ENCODE results near the gene GSK3A. TPM values are rescaled to one million over a fixed set of nuclear protein-coding genes. Genes with fewer than 3 reads are reported as not detected.
A peak's percentile ranks its signal among the peaks of the same experiment; 100 is the strongest.

The GSK3A gene
- total and polyA plus RNA-seq, 9 of the 15 experiments (the other 6 are each of a cell fraction or from before 2014, with no cell fraction given) = 0.62 to 90.7 (median 33.3) TPM

DNA sequence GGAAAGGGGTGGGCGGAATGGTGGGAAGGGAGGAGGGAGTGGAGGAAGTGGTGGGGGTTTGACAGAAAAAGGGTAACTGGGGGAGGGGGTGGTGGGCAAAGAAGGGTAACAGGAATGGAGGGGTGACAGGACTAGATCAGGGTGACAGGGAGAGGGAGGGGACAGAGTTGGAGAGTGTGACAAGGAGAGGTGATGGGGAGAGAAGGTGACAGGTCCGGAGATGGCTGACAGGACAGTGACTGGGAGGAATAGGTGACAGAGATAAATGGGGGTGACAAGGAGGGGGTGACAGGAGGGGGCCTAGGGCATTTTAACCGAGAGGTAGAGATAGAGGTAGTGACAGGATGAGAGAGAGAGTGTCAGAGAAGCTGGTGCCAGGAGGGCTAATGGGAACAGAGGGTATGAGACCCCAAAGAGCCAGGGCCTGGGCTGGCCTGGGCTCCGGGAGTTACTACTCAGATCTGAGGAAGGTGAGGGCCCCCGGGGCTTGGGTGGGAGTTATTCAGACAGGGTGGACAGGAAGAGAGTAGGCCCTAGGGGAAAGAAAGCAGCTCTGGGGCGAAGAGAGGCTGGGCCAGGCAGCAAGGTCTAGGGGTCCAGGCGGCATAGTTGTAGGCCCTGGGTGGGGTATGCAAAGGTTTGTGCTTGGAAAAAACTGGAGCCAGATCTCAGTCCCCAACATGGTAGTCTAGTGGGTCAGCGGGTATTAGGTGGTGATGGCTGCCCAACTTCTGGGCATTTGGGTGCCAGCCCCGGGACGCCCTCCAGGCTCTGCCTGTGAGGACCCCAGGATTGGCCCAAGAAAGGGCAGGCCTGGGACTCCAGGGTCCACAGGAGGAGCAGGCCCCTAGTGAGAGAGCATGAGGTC lies 27.3 kb upstream of the GSK3A start:
- CTCF ChIA-PET (ENCODE audit: low intra/inter-chr PET ratio) = no interaction called here
- Histone ChIP-seq H3K9me1 (ENCODE audit: control insufficient read depth, insufficient read depth, low read length) (no peaks in the 10 kb centered on the region), H3K36me3 (ENCODE audit: control insufficient read depth, insufficient read depth, low read length) (peaks cover 37% of the 10 kb centered on the region), H2AFZ (ENCODE audit: low read depth, low read length) (peak overlapping the region; percentile 53), H4K20me1 (replicated peaks; ENCODE audit: control insufficient read depth, insufficient read depth, low read length) (no peaks in the 10 kb centered on the region), H3K4me2 (ENCODE audit: insufficient read depth, low read length) (peak overlapping the region; percentile 96), H3K4me1 (replicated peaks in 1 of 2; ENCODE audit: control insufficient read depth in 2 of 2, insufficient read depth in 2 of 2, low read length in 2 of 2) (peaks cover 17 to 56% of the 10 kb centered on the region in 2 experiments), H3K27ac (ENCODE audit: extremely low read depth, low read depth, low read length) (peak overlapping the region; percentile 91), H3K9me3 (replicated peaks; ENCODE audit: control insufficient read depth, insufficient read depth, low read depth, low read length) (no peaks in the 10 kb centered on the region), H3K79me2 (ENCODE audit: control insufficient read depth, insufficient read depth, low read length) (peaks cover 27% of the 10 kb centered on the region), H3K4me3 (peak overlapping the region; percentile 54), H3K9ac (ENCODE audit: insufficient read depth in 1 of 2, low read depth in 2 of 2, low read length in 2 of 2) (peak overlapping the region; percentile 97 to 99), H3K27me3 (ENCODE audit: control insufficient read depth in 2 of 2, insufficient read depth in 2 of 2, low read length in 2 of 2) (no peaks in the 10 kb centered on the region)
- POLR2A ChIA-PET = interaction anchor here (0.6 to 2.9 kb wide), 11 partner anchors 10 to 1399 kb away, joined by 3 to 16 read pairs (median 4); no protein-coding TSS in a partner anchor
- in situ Hi-C loops (cut with MboI) = no loop called here
- TSS peak; percentile 37 for BruUV-seq (replicated peaks)
- 6% methylated on average over 7 of the region's 10 CpGs for WGBS (ENCODE audit: insufficient coverage, low coverage, missing lambda C conversion rate)
- DNase-seq (ENCODE audit: extremely low read depth in 1 of 4, low spot score in 3 of 4) (peak in 1 of 4 experiments; percentile 39), ATAC-seq (no peak), FAIRE-seq (peak; percentile 29)
- intact Hi-C loops (cut with micrococcal nuclease) = loop anchor here (2.0 kb wide), 1 partner anchor 15 kb away; the partner anchor contains the start of gene ERF
- TF ChIP-seq, protein P1, sequence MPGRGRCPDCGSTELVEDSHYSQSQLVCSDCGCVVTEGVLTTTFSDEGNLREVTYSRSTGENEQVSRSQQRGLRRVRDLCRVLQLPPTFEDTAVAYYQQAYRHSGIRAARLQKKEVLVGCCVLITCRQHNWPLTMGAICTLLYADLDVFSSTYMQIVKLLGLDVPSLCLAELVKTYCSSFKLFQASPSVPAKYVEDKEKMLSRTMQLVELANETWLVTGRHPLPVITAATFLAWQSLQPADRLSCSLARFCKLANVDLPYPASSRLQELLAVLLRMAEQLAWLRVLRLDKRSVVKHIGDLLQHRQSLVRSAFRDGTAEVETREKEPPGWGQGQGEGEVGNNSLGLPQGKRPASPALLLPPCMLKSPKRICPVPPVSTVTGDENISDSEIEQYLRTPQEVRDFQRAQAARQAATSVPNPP (IDR thresholded peaks at IDR 0.05; ENCODE audit: borderline replicate concordance, insufficient read depth, insufficient read length) = no peak
- TF ChIP-seq RBM22 (IDR thresholded peaks at IDR 0.05; ENCODE audit: low read depth, low read length, poor library complexity, severe bottlenecking) (no peak), ZNF253 (CRISPR knock-in tag; conservative IDR thresholded peaks at IDR 0.05) (no peak), PCBP1 (IDR thresholded peaks at IDR 0.05; ENCODE audit: low read depth, low read length, poor library complexity, severe bottlenecking) (no peak), TBP (optimal IDR thresholded peaks at IDR 0.05; ENCODE audit: low read depth, low read length) (no peak), SMAD1 (IDR thresholded peaks at IDR 0.05; ENCODE audit: low read depth, low read length, partially characterized antibody) (no peak)
- TF ChIP-seq, protein P2, sequence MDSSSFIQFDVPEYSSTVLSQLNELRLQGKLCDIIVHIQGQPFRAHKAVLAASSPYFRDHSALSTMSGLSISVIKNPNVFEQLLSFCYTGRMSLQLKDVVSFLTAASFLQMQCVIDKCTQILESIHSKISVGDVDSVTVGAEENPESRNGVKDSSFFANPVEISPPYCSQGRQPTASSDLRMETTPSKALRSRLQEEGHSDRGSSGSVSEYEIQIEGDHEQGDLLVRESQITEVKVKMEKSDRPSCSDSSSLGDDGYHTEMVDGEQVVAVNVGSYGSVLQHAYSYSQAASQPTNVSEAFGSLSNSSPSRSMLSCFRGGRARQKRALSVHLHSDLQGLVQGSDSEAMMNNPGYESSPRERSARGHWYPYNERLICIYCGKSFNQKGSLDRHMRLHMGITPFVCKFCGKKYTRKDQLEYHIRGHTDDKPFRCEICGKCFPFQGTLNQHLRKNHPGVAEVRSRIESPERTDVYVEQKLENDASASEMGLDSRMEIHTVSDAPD (CRISPR knock-in tag; IDR thresholded peaks at IDR 0.05) = no peak
- TF ChIP-seq, protein P3, sequence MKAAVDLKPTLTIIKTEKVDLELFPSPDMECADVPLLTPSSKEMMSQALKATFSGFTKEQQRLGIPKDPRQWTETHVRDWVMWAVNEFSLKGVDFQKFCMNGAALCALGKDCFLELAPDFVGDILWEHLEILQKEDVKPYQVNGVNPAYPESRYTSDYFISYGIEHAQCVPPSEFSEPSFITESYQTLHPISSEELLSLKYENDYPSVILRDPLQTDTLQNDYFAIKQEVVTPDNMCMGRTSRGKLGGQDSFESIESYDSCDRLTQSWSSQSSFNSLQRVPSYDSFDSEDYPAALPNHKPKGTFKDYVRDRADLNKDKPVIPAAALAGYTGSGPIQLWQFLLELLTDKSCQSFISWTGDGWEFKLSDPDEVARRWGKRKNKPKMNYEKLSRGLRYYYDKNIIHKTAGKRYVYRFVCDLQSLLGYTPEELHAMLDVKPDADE (conservative IDR thresholded peaks at IDR 0.05; ENCODE audit: control insufficient read depth, low read depth, low read length) = no peak
- TF ChIP-seq, protein P4, sequence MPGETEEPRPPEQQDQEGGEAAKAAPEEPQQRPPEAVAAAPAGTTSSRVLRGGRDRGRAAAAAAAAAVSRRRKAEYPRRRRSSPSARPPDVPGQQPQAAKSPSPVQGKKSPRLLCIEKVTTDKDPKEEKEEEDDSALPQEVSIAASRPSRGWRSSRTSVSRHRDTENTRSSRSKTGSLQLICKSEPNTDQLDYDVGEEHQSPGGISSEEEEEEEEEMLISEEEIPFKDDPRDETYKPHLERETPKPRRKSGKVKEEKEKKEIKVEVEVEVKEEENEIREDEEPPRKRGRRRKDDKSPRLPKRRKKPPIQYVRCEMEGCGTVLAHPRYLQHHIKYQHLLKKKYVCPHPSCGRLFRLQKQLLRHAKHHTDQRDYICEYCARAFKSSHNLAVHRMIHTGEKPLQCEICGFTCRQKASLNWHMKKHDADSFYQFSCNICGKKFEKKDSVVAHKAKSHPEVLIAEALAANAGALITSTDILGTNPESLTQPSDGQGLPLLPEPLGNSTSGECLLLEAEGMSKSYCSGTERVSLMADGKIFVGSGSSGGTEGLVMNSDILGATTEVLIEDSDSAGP (CRISPR knock-in tag; IDR thresholded peaks at IDR 0.05) = no peak
- TF ChIP-seq, protein P5, sequence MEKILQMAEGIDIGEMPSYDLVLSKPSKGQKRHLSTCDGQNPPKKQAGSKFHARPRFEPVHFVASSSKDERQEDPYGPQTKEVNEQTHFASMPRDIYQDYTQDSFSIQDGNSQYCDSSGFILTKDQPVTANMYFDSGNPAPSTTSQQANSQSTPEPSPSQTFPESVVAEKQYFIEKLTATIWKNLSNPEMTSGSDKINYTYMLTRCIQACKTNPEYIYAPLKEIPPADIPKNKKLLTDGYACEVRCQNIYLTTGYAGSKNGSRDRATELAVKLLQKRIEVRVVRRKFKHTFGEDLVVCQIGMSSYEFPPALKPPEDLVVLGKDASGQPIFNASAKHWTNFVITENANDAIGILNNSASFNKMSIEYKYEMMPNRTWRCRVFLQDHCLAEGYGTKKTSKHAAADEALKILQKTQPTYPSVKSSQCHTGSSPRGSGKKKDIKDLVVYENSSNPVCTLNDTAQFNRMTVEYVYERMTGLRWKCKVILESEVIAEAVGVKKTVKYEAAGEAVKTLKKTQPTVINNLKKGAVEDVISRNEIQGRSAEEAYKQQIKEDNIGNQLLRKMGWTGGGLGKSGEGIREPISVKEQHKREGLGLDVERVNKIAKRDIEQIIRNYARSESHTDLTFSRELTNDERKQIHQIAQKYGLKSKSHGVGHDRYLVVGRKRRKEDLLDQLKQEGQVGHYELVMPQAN (IDR thresholded peaks at IDR 0.05; ENCODE audit: borderline replicate concordance) = peak; percentile 82
- TF ChIP-seq, protein P6, sequence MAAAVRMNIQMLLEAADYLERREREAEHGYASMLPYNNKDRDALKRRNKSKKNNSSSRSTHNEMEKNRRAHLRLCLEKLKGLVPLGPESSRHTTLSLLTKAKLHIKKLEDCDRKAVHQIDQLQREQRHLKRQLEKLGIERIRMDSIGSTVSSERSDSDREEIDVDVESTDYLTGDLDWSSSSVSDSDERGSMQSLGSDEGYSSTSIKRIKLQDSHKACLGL (CRISPR knock-in tag; IDR thresholded peaks at IDR 0.05; ENCODE audit: borderline replicate concordance, poor library complexity, severe bottlenecking) = no peak
